Colonic mucosa (tissue), 4 donors: ENCODE data around the gene SCN10A. TPM values are rescaled to one million over a fixed set of nuclear protein-coding genes. Genes with fewer than 3 reads are reported as not detected.

ENCODE experiments used
- DNase-seq: peaks from one replicate; pipeline ENCODE4 v3.0.0-alpha.2; 2020
- H3K27ac ChIP-seq: fragments of 200-600 bp; one replicate; pipeline ENCODE4 v1.8.0; 2021
- H3K27me3 ChIP-seq: fragments of 200-600 bp; one replicate; pipeline ENCODE4 v1.8.0; 2021
- H3K36me3 ChIP-seq: fragments of 200-600 bp; one replicate; pipeline ENCODE4 v1.8.0; 2021
- H3K4me1 ChIP-seq: fragments of 200-600 bp; one replicate; pipeline ENCODE4 v1.8.0; 2021; ENCODE audit warnings: mild to moderate bottlenecking
- H3K4me3 ChIP-seq: fragments of 200-600 bp; one replicate; pipeline ENCODE4 v1.8.0; 2021
- H3K9ac ChIP-seq, 2 donors: one replicate each; pipeline ENCODE4 v1.7.0; 2013; ENCODE audit warnings: control low read depth in 2 of 2, low read depth in 2 of 2, low read length in 2 of 2
- H3K9me3 ChIP-seq: fragments of 200-600 bp; one replicate; pipeline ENCODE4 v1.8.0; 2021
- CTCF ChIP-seq: fragments of 200-600 bp; IDR thresholded peaks from one replicate; pipeline ENCODE4 v1.8.0; 2022; ENCODE audit warnings: antibody characterized with exemption, mild to moderate bottlenecking
- intact Hi-C: fragments of 100-400 bp; cut with DNase I; formaldehyde crosslinking; loops from one replicate; pipeline ENCODE4 v1.14.1; 2022
- total RNA-seq, 2 donors: library from RNA; stranded (reverse); fragmentation: NEBNext Ultra II Directional in 1 of 2; extraction: Animal tissue kit (Norgen Biotek cat#: 25700) in 1 of 2; gene quantifications; one replicate each; pipeline ENCODE4 v1.2.1, GENCODE V29; 2021
- donor health status: healthy.
- donor health status: DM: no; HTN: no; CAD: no.
- donor health status: DM: no; HTN: no; CAD: no.

The SCN10A gene
- total RNA-seq, 2 donors from 2014 or later: not detected

- no peaks in the 10 kb centered on the region for H3K9me3 ChIP-seq
- H3K4me3 ChIP-seq: peak overlapping the region; percentile 44
- no peak for DNase-seq
- H3K4me1 ChIP-seq: peaks cover 5% of the 10 kb centered on the region
- H3K27me3 ChIP-seq: peaks cover 12% of the 10 kb centered on the region
- TF ChIP-seq CTCF: no peak
- peak overlapping the region in 1 of 2 donors; percentile 62 for H3K9ac ChIP-seq
- intact Hi-C loops: no loop called here
- no peaks in the 10 kb centered on the region for H3K36me3 ChIP-seq
- H3K27ac ChIP-seq: no peak overlapping the region
Observed at GRCh38 chr3:38648659-38649499, 167.1 kb downstream of the SCN10A start.

GRCh38 chr3:38648024-38648658 lies 167.9 kb downstream of the SCN10A start:
- no peak for DNase-seq
- no peak overlapping the region for H3K4me3 ChIP-seq
- no peaks in the 10 kb centered on the region for H3K36me3 ChIP-seq
- H3K27ac ChIP-seq: no peak overlapping the region
- H3K9ac ChIP-seq: no peak overlapping the region
- intact Hi-C loops: no loop called here
- peaks cover 5% of the 10 kb centered on the region for H3K4me1 ChIP-seq
- peaks cover 12% of the 10 kb centered on the region for H3K27me3 ChIP-seq
- TF ChIP-seq CTCF: no peak
- no peaks in the 10 kb centered on the region for H3K9me3 ChIP-seq

GRCh38 chr3:38647217-38647970 lies 168.6 kb downstream of the SCN10A start:
- intact Hi-C loops: no loop called here
- no peaks in the 10 kb centered on the region for H3K9me3 ChIP-seq
- TF ChIP-seq CTCF: no peak
- no peak overlapping the region for H3K9ac ChIP-seq
- peaks cover 5% of the 10 kb centered on the region for H3K4me1 ChIP-seq
- no peak for DNase-seq
- H3K27ac ChIP-seq: no peak overlapping the region
- peaks cover 12% of the 10 kb centered on the region for H3K27me3 ChIP-seq
- H3K4me3 ChIP-seq: no peak overlapping the region
- no peaks in the 10 kb centered on the region for H3K36me3 ChIP-seq

Other genes with a start within 250 kb of the SCN10A start
- gene SCN5A, start 166.5 kb downstream of the SCN10A start, total RNA-seq: under 1 TPM; 0.32 to 0.45 TPM
- under 1 TPM; 0.05 to 0.61 TPM for gene SCN11A, start 235.7 kb upstream of the SCN10A start, total RNA-seq
- 10 to 100 TPM; 26.1 to 51.2 TPM for gene WDR48, start 235.8 kb upstream of the SCN10A start, total RNA-seq